ENCODE measurements around the gene ARHGAP18.

The ARHGAP18 gene

GRCh38 chr6:129719692-129720091, 9.7 kb upstream of the ARHGAP18 start:
- no peak for DNase-seq

GRCh38 chr6:129717277-129717676, 7.3 kb upstream of the ARHGAP18 start:
- DNase-seq: no peak

GRCh38 chr6:129713806-129714333, 3.9 kb upstream of the ARHGAP18 start:
- no peak for DNase-seq

- DNase-seq: no peak
These were observed 1.3 kb upstream of the ARHGAP18 start for GRCh38 chr6:129711271-129711631.

- no peak for DNase-seq
These were observed 683 bp upstream of the ARHGAP18 start for GRCh38 chr6:129710450-129711270.

GRCh38 chr6:129709196-129709768, 695 bp downstream of the ARHGAP18 start:
- DNase-seq: no peak

- DNase-seq: no peak
These were observed 1.3 kb downstream of the ARHGAP18 start for GRCh38 chr6:129708496-129709195.

GRCh38 chr6:129707882-129708495, 2.0 kb downstream of the ARHGAP18 start:
- DNase-seq: no peak

- no peak for DNase-seq
These were observed 2.9 kb downstream of the ARHGAP18 start for GRCh38 chr6:129707028-129707427.

GRCh38 chr6:129705212-129705611, 4.8 kb downstream of the ARHGAP18 start:
- no peak for DNase-seq

GRCh38 chr6:129704708-129705107, 5.3 kb downstream of the ARHGAP18 start:
- no peak for DNase-seq

GRCh38 chr6:129701721-129702455, 8.1 kb downstream of the ARHGAP18 start:
- no peak for DNase-seq

- DNase-seq: no peak
These were observed 9.3 kb downstream of the ARHGAP18 start for GRCh38 chr6:129700666-129701065.

GRCh38 chr6:129699659-129700058, 10.3 kb downstream of the ARHGAP18 start:
- no peak for DNase-seq

- no peak for DNase-seq
These were observed 11.5 kb downstream of the ARHGAP18 start for GRCh38 chr6:129698430-129698829.

GRCh38 chr6:129697788-129698187, 12.2 kb downstream of the ARHGAP18 start:
- DNase-seq: no peak

GRCh38 chr6:129696843-129697242, 13.1 kb downstream of the ARHGAP18 start:
- DNase-seq: no peak

- DNase-seq: no peak
These were observed 14.0 kb downstream of the ARHGAP18 start for GRCh38 chr6:129696028-129696418.

GRCh38 chr6:129695373-129696027, 14.5 kb downstream of the ARHGAP18 start:
- peak; percentile 21 for DNase-seq

- DNase-seq: no peak
These were observed 15.9 kb downstream of the ARHGAP18 start for GRCh38 chr6:129694036-129694435.

GRCh38 chr6:129692467-129692866, 17.5 kb downstream of the ARHGAP18 start:
- no peak for DNase-seq

GRCh38 chr6:129691709-129692108, 18.3 kb downstream of the ARHGAP18 start:
- no peak for DNase-seq

All from stimulated activated CD4-positive, alpha-beta T cell treated with anti-CD3 and anti-CD28 coated beads, Interleukin-12 subunit alpha, Interleukin-12 subunit beta, amount 100 ng/mL, for 4 hours (primary cell).